Esophagus squamous epithelium (tissue), 4 donors: ENCODE results near the gene AIP.

Experiments used
- POLR2A ChIP-seq, 4 donors: fragments of 450-650 bp; IDR thresholded peaks; one replicate each; pipeline ENCODE4 v1.6.1; 2017; ENCODE audit warnings: antibody characterized with exemption in 4 of 4, mild to moderate bottlenecking in 4 of 4, moderate library complexity in 3 of 4
- TF ChIP-seq, protein P1 (sequence below), 6 experiments: fragments of 450-650 bp in 4 of 6; fragments of 200-600 bp in 2 of 6; sonication (generic) in 2 of 6; IDR thresholded peaks; one replicate each; pipeline ENCODE4 v1.5.1; 2016 to 2019; ENCODE audit warnings: antibody characterized with exemption in 6 of 6, mild to moderate bottlenecking in 4 of 6, moderate library complexity in 4 of 6

- TF ChIP-seq, protein P1, sequence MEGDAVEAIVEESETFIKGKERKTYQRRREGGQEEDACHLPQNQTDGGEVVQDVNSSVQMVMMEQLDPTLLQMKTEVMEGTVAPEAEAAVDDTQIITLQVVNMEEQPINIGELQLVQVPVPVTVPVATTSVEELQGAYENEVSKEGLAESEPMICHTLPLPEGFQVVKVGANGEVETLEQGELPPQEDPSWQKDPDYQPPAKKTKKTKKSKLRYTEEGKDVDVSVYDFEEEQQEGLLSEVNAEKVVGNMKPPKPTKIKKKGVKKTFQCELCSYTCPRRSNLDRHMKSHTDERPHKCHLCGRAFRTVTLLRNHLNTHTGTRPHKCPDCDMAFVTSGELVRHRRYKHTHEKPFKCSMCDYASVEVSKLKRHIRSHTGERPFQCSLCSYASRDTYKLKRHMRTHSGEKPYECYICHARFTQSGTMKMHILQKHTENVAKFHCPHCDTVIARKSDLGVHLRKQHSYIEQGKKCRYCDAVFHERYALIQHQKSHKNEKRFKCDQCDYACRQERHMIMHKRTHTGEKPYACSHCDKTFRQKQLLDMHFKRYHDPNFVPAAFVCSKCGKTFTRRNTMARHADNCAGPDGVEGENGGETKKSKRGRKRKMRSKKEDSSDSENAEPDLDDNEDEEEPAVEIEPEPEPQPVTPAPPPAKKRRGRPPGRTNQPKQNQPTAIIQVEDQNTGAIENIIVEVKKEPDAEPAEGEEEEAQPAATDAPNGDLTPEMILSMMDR (IDR thresholded peaks at IDR 0.05) = peak in 1 of 6 experiments; percentile 8
- no peak for TF ChIP-seq POLR2A (IDR thresholded peaks at IDR 0.05)
Measured at GRCh38 chr11:67489885-67490726, 7.3 kb downstream of the AIP start.
